ENCODE measurements around the gene NTSR1. TPM values are rescaled to one million over a fixed set of nuclear protein-coding genes. Genes with fewer than 3 reads are reported as not detected.

NTSR1 gene
- total RNA-seq, 1 donor from 2014 or later: 0.09 TPM

- ATAC-seq (no peak), DNase-seq (no peak)
- Histone ChIP-seq H3K27me3 (peaks cover 12% of the 10 kb centered on the region), H3K36me3 (no peaks in the 10 kb centered on the region), H3K4me1 (peaks cover 2% of the 10 kb centered on the region), H3K27ac (no peak overlapping the region), H3K9me3 (no peaks in the 10 kb centered on the region), H3K4me3 (no peak overlapping the region)
- TF ChIP-seq CTCF (IDR thresholded peaks at IDR 0.05): no peak
- intact Hi-C loops (cut with DNase I): no loop called here
These were observed 24.8 kb downstream of the NTSR1 start for GRCh38 chr20:62733526-62733842.

GRCh38 chr20:62733891-62734290 is 25.3 kb downstream of the NTSR1 start:
- Histone ChIP-seq H3K36me3 (no peaks in the 10 kb centered on the region), H3K4me1 (no peaks in the 10 kb centered on the region), H3K9me3 (no peaks in the 10 kb centered on the region), H3K27ac (no peak overlapping the region), H3K4me3 (no peak overlapping the region), H3K27me3 (peaks cover 14% of the 10 kb centered on the region)
- no peak for ATAC-seq
- TF ChIP-seq CTCF (IDR thresholded peaks at IDR 0.05): no peak
- intact Hi-C loops (cut with DNase I): no loop called here
- peak; percentile 56 for DNase-seq

- Histone ChIP-seq H3K9me3 (no peaks in the 10 kb centered on the region), H3K4me3 (no peak overlapping the region), H3K27ac (no peak overlapping the region), H3K4me1 (no peaks in the 10 kb centered on the region), H3K36me3 (no peaks in the 10 kb centered on the region), H3K27me3 (peaks cover 18% of the 10 kb centered on the region)
- peak; percentile 52 for DNase-seq
- ATAC-seq: no peak
- no peak for TF ChIP-seq CTCF (IDR thresholded peaks at IDR 0.05)
- intact Hi-C loops (cut with DNase I): no loop called here
These were observed 25.7 kb downstream of the NTSR1 start for GRCh38 chr20:62734326-62734725.

- TF ChIP-seq CTCF (IDR thresholded peaks at IDR 0.05): no peak
- intact Hi-C loops (cut with DNase I): no loop called here
- Histone ChIP-seq H3K27me3 (peaks cover 21% of the 10 kb centered on the region), H3K27ac (no peak overlapping the region), H3K4me1 (no peaks in the 10 kb centered on the region), H3K4me3 (no peak overlapping the region), H3K9me3 (no peaks in the 10 kb centered on the region), H3K36me3 (no peaks in the 10 kb centered on the region)
- DNase-seq (peak; percentile 41), ATAC-seq (no peak)
These were observed 26.2 kb downstream of the NTSR1 start for GRCh38 chr20:62734881-62735280.

- Histone ChIP-seq H3K27me3 (peaks cover 21% of the 10 kb centered on the region), H3K36me3 (no peaks in the 10 kb centered on the region), H3K4me1 (peaks cover under 1% of the 10 kb centered on the region), H3K4me3 (no peak overlapping the region), H3K9me3 (no peaks in the 10 kb centered on the region), H3K27ac (no peak overlapping the region)
- peak; percentile 44 for DNase-seq
- TF ChIP-seq CTCF (IDR thresholded peaks at IDR 0.05): no peak
- intact Hi-C loops (cut with DNase I): no loop called here
- ATAC-seq: no peak
These were observed 26.7 kb downstream of the NTSR1 start for GRCh38 chr20:62735331-62735821.

GRCh38 chr20:62736026-62736406 is 27.4 kb downstream of the NTSR1 start:
- Histone ChIP-seq H3K36me3 (no peaks in the 10 kb centered on the region), H3K27me3 (peaks cover 25% of the 10 kb centered on the region), H3K4me3 (no peak overlapping the region), H3K4me1 (peaks cover 4% of the 10 kb centered on the region), H3K9me3 (no peaks in the 10 kb centered on the region), H3K27ac (no peak overlapping the region)
- TF ChIP-seq CTCF (IDR thresholded peaks at IDR 0.05): no peak
- ATAC-seq (no peak), DNase-seq (no peak)
- intact Hi-C loops (cut with DNase I): no loop called here

All from upper lobe of right lung (tissue), 1 donor.